ENCODE measurements around the gene YEATS2. TPM values are rescaled to one million over a fixed set of nuclear protein-coding genes. Genes with fewer than 3 reads are reported as not detected.
"Not testable (repeated sequence)": the region's sequence is repeated elsewhere in the genome, so short reads cannot be mapped to it uniquely, and the experiment has no call there.

The YEATS2 gene
- total RNA-seq, 4 donors from 2014 or later, result 30.0 to 42.5 (median 37.7) TPM

DNA sequence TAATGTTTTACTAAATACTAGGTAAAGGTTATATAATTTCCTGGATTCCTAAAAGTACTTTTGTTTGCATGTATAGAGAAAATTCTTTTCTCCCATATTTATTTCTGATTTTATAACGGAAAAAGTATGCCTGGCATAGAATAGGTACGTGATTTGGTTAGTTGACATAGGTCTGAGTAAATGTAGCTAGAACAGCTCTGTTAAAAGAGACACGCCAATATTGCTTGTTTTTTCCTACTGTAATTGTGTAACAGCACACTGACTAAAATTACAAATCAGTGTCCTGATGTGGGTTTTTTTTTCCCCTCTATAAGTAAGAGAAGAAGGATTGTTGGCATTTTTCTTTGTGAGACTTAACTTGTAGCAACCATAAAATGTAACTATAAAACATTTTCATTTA is 35.5 kb upstream of the YEATS2 start:
- H3K4me1 ChIP-seq, result peaks cover 7 to 17% of the 10 kb centered on the region in 2 donors
- H3K27me3 ChIP-seq, result no peaks in the 10 kb centered on the region
- peaks cover 13 to 40% of the 10 kb centered on the region in 2 donors for H3K36me3 ChIP-seq
- H3K4me3 ChIP-seq (replicated peaks in 1 of 3), result no peak overlapping the region
- no peak for TF ChIP-seq POLR2A (IDR thresholded peaks at IDR 0.05)
- TF ChIP-seq, protein P1, sequence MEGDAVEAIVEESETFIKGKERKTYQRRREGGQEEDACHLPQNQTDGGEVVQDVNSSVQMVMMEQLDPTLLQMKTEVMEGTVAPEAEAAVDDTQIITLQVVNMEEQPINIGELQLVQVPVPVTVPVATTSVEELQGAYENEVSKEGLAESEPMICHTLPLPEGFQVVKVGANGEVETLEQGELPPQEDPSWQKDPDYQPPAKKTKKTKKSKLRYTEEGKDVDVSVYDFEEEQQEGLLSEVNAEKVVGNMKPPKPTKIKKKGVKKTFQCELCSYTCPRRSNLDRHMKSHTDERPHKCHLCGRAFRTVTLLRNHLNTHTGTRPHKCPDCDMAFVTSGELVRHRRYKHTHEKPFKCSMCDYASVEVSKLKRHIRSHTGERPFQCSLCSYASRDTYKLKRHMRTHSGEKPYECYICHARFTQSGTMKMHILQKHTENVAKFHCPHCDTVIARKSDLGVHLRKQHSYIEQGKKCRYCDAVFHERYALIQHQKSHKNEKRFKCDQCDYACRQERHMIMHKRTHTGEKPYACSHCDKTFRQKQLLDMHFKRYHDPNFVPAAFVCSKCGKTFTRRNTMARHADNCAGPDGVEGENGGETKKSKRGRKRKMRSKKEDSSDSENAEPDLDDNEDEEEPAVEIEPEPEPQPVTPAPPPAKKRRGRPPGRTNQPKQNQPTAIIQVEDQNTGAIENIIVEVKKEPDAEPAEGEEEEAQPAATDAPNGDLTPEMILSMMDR (IDR thresholded peaks at IDR 0.05), result no peak
- DNase-seq, result no peak
- intact Hi-C loops (cut with DNase I), result no loop called here
- H3K27ac ChIP-seq, result no peak overlapping the region
- WGBS, 2 donors, result 22 to 87% methylated on average over 3 of the region's 3 CpGs
- no peaks in the 10 kb centered on the region for H3K9me3 ChIP-seq

DNA sequence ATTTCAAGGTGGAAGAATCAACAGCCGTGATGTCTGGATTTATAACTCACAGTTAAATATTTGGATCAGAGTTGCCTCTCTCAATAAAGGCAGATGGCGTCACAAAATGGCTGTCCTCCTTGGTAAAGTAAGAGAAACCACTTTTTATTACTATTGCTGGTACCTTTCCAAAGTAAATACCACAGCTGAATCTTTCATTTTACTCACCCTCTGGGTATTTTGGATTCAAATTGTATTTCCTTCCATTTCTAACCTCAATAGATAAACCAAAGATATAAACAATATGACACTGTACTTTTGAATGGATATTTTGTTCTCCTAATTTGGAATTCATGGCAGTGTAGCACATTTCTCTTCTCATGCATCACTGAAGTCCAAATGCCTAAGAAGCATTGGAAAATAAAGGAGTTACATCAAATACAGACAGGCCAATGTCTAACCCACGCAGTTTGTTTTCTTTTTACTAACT is 32.6 kb upstream of the YEATS2 start:
- H3K36me3 ChIP-seq, result peaks cover 28 to 46% of the 10 kb centered on the region in 2 donors

DNA sequence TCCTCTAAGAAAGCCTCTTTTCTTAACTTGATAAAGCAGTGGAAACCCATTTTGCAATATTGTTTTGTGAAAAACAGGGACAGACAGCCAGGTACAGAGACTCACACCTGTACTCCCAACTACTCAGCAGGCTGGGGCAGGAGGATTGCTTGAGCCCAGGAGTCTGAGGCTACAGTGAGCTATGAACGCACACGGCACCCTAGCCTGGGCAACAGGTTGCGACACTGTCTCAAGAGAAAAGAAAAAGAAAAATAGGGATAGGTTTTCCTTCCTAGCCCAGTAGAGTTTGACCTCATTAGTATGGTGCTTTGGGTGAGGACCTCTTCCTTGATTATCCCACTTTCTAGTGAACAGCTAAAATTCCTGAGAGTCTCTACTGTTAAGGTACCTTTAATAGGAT is 17.5 kb upstream of the YEATS2 start:
- H3K27ac ChIP-seq, result no peak overlapping the region
- H3K4me3 ChIP-seq (replicated peaks in 1 of 3), result no peak overlapping the region
- intact Hi-C loops (cut with DNase I), result no loop called here
- H3K9me3 ChIP-seq, result no peaks in the 10 kb centered on the region
- no peaks in the 10 kb centered on the region for H3K27me3 ChIP-seq
- TF ChIP-seq POLR2A (IDR thresholded peaks at IDR 0.05), result no peak
- TF ChIP-seq, protein P1 (IDR thresholded peaks at IDR 0.05), result no peak
- DNase-seq, result no peak
- H3K4me1 ChIP-seq, result no peaks in the 10 kb centered on the region
- peaks cover 0 to 10% of the 10 kb centered on the region in 2 donors for H3K36me3 ChIP-seq
- 98 to 100% methylated on average over 3 of the region's 3 CpGs for WGBS, 2 donors

More for the DNA sequence above, 32.6 kb upstream of the YEATS2 start:
- H3K4me1 ChIP-seq, result peaks cover 7 to 17% of the 10 kb centered on the region in 2 donors
- intact Hi-C loops (cut with DNase I), result no loop called here
- H3K9me3 ChIP-seq, result no peaks in the 10 kb centered on the region
- no peaks in the 10 kb centered on the region for H3K27me3 ChIP-seq
- no peak for TF ChIP-seq POLR2A (IDR thresholded peaks at IDR 0.05)
- TF ChIP-seq, protein P1 (IDR thresholded peaks at IDR 0.05), result no peak
- no peak for DNase-seq
- no peak overlapping the region for H3K4me3 ChIP-seq (replicated peaks in 1 of 3)
- 91 to 94% methylated on average over 3 of the region's 3 CpGs for WGBS, 2 donors
- no peak overlapping the region for H3K27ac ChIP-seq

DNA sequence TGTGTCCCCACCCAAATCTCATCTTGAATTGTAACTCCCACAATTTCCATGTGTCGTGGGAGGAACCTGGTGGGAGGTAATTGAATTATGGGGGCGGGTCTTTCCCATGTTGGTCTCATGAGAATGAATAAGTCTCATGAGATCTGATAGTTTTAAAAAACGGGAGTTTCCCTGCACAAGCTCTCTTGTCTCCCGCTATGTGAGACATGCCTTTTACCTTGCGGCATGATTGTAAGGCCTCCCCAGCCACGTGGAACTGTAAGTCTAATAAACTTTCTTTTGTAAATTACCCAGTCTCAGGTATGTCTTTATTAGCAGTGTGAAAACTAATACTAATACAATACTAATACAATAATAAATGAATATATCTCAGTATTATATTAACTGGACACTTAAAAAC is 9.9 kb upstream of the YEATS2 start:
- no peak for TF ChIP-seq POLR2A (IDR thresholded peaks at IDR 0.05)
- TF ChIP-seq, protein P1 (IDR thresholded peaks at IDR 0.05), result no peak
- H3K36me3 ChIP-seq, result no peaks in the 10 kb centered on the region
- no peaks in the 10 kb centered on the region for H3K27me3 ChIP-seq
- DNase-seq, result no peak
- 90 to 92% methylated on average over 6 of the region's 6 CpGs for WGBS, 2 donors
- no peaks in the 10 kb centered on the region for H3K9me3 ChIP-seq
- peaks cover 0 to 20% of the 10 kb centered on the region in 2 donors for H3K4me1 ChIP-seq
- intact Hi-C loops (cut with DNase I), result no loop called here
- H3K27ac ChIP-seq, result no peak overlapping the region
- H3K4me3 ChIP-seq (replicated peaks in 1 of 3), result no peak overlapping the region

DNA sequence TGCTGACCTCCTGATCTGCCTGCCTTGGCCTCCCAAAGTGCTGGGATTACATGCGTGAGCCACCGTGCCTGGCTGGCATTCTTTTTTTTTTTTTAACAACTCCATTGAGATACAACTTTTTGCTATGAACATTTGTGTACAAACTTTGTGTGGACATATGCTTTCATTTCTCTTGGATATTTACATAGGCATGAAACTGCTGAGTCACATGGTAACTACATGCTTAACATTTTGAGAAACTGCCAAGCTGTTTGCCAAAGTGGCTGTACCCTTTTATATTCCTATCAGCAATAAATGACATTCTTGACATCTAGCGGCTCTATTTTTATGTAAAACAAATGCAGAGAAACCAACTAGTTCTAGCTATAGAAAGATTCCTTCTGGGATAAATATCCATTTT is 8.7 kb upstream of the YEATS2 start:
- Histone ChIP-seq H3K27ac (peak overlapping the region in 2 of 3 donors; percentile 7 to 64), H3K36me3 (no peaks in the 10 kb centered on the region), H3K4me3 (replicated peaks in 1 of 3) (no peak overlapping the region), H3K27me3 (no peaks in the 10 kb centered on the region), H3K4me1 (peaks cover 0 to 20% of the 10 kb centered on the region in 2 donors), H3K9me3 (no peaks in the 10 kb centered on the region)
- intact Hi-C loops (cut with DNase I), result no loop called here
- no peak for DNase-seq
- TF ChIP-seq, protein P1 (IDR thresholded peaks at IDR 0.05), result no peak
- no peak for TF ChIP-seq POLR2A (IDR thresholded peaks at IDR 0.05)
- 86 to 87% methylated on average over 3 of the region's 3 CpGs for WGBS, 2 donors

DNA sequence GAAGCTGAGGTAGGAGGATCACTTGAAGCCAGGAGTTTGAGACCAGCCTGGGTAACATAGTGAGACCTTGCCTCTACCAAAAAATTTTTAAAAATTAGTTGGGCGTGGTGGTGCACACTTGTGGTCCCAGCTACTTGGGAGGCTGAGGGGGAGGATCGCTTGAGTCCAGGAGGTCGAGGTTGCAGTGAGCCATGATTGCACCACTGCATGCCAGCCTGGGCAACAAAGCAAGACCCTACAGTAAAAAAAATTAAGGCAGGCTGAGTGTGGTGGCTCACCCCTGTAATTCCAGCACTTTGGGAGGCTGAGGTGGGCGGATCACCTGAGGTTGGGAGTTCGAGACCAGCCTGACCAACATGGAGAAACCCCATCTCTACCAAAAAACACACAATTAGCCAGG is 8.0 kb upstream of the YEATS2 start:
- H3K9me3 ChIP-seq; H3K36me3 ChIP-seq; intact Hi-C loops (cut with DNase I); DNase-seq; H3K4me3 ChIP-seq (replicated peaks in 1 of 3); H3K27me3 ChIP-seq: not testable (repeated sequence)
- H3K27ac ChIP-seq, result peak overlapping the region in 1 of 3 donors; percentile 64
- WGBS, 2 donors, result 92 to 98% methylated on average over 5 of the region's 5 CpGs
- peaks cover 0 to 20% of the 10 kb centered on the region in 2 donors for H3K4me1 ChIP-seq
